MM.1S (cell line): ENCODE data around the gene KCNN4.

Experiments used
- EZH2 ChIP-seq: fragments of 300-600 bp; sonication (generic); optimal IDR thresholded peaks from 2 replicates; pipeline ENCODE3; 2017; ENCODE audit warnings: low read depth, mild to moderate bottlenecking, antibody characterized with exemption, low read length, mixed read lengths
- EZH2phosphoT487 ChIP-seq: fragments of 300-600 bp; sonication (generic); IDR thresholded peaks from 2 replicates; pipeline ENCODE4 v1.6.1; 2018; ENCODE audit warnings: antibody characterized with exemption, low read length
- TF ChIP-seq, protein P1 (sequence below): fragments of 300-600 bp; sonication (generic); IDR thresholded peaks from 2 replicates; pipeline ENCODE4 v1.5.1; 2016; ENCODE audit warnings: antibody characterized with exemption, low read length, mixed read lengths

DNA sequence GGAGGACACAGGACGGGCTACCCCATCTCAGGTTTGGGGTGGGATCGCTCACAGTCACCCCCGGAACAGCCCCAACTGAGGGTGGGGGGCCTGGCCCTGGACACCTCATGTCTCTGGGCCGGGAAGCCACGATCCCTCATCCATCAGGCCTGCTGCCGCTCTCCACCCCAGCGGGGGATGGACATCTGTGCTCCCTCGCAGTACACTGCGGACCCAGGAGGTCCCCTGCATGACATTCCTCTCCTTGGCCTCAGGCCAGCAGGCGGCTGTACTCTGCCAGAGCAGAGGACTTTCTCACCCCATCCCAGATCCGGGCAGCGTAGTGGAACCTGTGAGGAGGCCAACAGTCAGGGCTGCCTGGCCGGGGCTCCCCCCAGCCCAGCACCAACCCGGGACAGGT lies 49.4 kb downstream of the KCNN4 start:
- TF ChIP-seq EZH2 (no peak), EZH2phosphoT487 (no peak)
- TF ChIP-seq, protein P1, sequence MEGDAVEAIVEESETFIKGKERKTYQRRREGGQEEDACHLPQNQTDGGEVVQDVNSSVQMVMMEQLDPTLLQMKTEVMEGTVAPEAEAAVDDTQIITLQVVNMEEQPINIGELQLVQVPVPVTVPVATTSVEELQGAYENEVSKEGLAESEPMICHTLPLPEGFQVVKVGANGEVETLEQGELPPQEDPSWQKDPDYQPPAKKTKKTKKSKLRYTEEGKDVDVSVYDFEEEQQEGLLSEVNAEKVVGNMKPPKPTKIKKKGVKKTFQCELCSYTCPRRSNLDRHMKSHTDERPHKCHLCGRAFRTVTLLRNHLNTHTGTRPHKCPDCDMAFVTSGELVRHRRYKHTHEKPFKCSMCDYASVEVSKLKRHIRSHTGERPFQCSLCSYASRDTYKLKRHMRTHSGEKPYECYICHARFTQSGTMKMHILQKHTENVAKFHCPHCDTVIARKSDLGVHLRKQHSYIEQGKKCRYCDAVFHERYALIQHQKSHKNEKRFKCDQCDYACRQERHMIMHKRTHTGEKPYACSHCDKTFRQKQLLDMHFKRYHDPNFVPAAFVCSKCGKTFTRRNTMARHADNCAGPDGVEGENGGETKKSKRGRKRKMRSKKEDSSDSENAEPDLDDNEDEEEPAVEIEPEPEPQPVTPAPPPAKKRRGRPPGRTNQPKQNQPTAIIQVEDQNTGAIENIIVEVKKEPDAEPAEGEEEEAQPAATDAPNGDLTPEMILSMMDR, result no peak
